Kidney glomerular epithelial cell (primary cell): ENCODE measurements around the gene SLC25A34.

Experiments
- DNase-seq: peaks from one replicate; lab custom pipeline; 2025; lab: John Stamatoyannopoulos, UW

SLC25A34 gene

GRCh38 chr1:15775706-15776105, 39.6 kb downstream of the SLC25A34 start:
- no peak for DNase-seq

- DNase-seq, result no peak
Measured at GRCh38 chr1:15777909-15778707, 42.0 kb downstream of the SLC25A34 start.

- DNase-seq, result no peak
Measured at GRCh38 chr1:15785683-15786082, 49.6 kb downstream of the SLC25A34 start.

- no peak for DNase-seq
Measured at GRCh38 chr1:15786581-15786980, 50.5 kb downstream of the SLC25A34 start.

DNA sequence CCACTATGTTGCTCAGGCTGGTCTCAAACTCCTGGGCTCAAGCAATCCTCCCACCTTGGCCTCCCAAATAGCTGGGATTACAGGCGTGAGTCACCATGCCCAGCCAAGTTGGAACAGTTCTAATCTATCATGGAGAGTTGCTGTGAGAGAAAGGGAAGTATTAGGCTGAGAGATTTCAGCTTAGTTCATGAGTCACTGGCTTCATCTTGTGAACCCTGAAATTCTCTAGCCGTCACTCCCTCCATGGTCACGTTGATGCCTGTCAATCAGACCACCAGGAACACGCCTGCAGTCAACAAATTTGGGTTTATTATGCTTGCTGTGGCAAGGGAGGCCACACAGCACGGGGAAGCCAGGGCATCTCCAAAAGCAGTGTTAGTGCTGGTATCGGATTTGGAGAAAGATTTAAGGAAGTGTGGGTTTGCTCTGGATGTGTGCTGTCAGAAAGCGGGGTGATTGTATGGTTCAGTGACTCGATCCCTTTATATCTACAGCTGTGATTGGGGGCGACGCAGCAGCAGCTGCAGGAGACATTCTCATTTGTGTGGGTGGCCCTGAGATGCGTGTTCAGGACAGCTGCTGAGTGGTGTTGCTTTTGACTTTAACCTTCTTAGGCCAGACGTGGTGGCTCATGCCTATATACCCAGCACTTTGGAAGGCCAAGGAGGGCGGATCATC, 52.7 kb downstream of the SLC25A34 start:
- no peak for DNase-seq
